Fibroblast of skin of scalp (primary cell): ENCODE data around the gene CERS2.

ENCODE experiments used
- DNase-seq: peaks from one replicate; pipeline ENCODE4 v3.0.0-alpha.2; 2013

CERS2 gene

GRCh38 chr1:150997126-150997872, 22.7 kb upstream of the CERS2 start:
- DNase-seq, result no peak

- DNase-seq, result peak; percentile 41
Observed at GRCh38 chr1:150995896-150996295, 21.3 kb upstream of the CERS2 start.

- DNase-seq, result no peak
Observed at GRCh38 chr1:150995460-150995859, 20.8 kb upstream of the CERS2 start.

- no peak for DNase-seq
Observed at GRCh38 chr1:150994248-150994647, 19.6 kb upstream of the CERS2 start.

GRCh38 chr1:150992626-150993025, 18.0 kb upstream of the CERS2 start:
- DNase-seq, result no peak

- no peak for DNase-seq
Observed at GRCh38 chr1:150987924-150988323, 13.3 kb upstream of the CERS2 start.

- DNase-seq, result no peak
Observed at GRCh38 chr1:150985179-150985825, 10.7 kb upstream of the CERS2 start.

GRCh38 chr1:150981805-150982712, 7.4 kb upstream of the CERS2 start, which contains the start of gene ANXA9:
TSS of gene ANXA9 (plus strand) at chr1:150982292. CDS start at chr1:150983106, 814 bp downstream.
- DNase-seq, result no peak

- no peak for DNase-seq
Observed at GRCh38 chr1:150981177-150981804, 6.7 kb upstream of the CERS2 start.

- peak; percentile 89 for DNase-seq
Observed at GRCh38 chr1:150979092-150980056, 4.7 kb upstream of the CERS2 start.

GRCh38 chr1:150976879-150977694, 2.5 kb upstream of the CERS2 start:
- DNase-seq, result peak; percentile 57

- no peak for DNase-seq
Observed at GRCh38 chr1:150976401-150976821, 1.8 kb upstream of the CERS2 start.

- no peak for DNase-seq
Observed at GRCh38 chr1:150973836-150974579, 627 bp downstream of the CERS2 start.

GRCh38 chr1:150973258-150973835, 1.3 kb downstream of the CERS2 start:
- DNase-seq, result no peak

- DNase-seq, result no peak
Observed at GRCh38 chr1:150972417-150972940, 2.2 kb downstream of the CERS2 start.

GRCh38 chr1:150971583-150972416, 2.8 kb downstream of the CERS2 start:
- no peak for DNase-seq

GRCh38 chr1:150970808-150971582, 3.6 kb downstream of the CERS2 start:
- DNase-seq, result peak; percentile 41
